Activated CD4-positive, alpha-beta T cell treated with anti-CD3 and anti-CD28 coated beads, Interleukin-2, amount 10 ng/mL, durations not matched to agents 7 days and 5 days (primary cell): ENCODE results near the gene ZKSCAN7. TPM values are rescaled to one million over a fixed set of nuclear protein-coding genes. Genes with fewer than 3 reads are reported as not detected.
"Not testable (repeated sequence)": the region's sequence is repeated elsewhere in the genome, so short reads cannot be mapped to it uniquely, and the experiment has no call there.

Source experiments
- CTCF ChIA-PET: fragments of 350-600 bp; sonication (Branson Sonifier 250); formaldehyde crosslinking; loops from one replicate; lab custom pipeline; 2021; ENCODE audit warnings: antibody characterized with exemption; lab: Charles Lee
- POLR2A ChIA-PET: fragments of 350-600 bp; sonication (Branson Sonifier 250); formaldehyde crosslinking; loops from one replicate; lab custom pipeline; 2021; ENCODE audit warnings: antibody characterized with exemption; lab: Charles Lee
- DNase-seq: peaks from one replicate; pipeline ENCODE4 v3.0.0-alpha.2; 2020
- H3K27ac Mint-ChIP-seq: one replicate; pipeline ENCODE4 v1.8.0; 2021; ENCODE audit warnings: mild to moderate bottlenecking, moderate library complexity, mixed read lengths
- H3K27me3 Mint-ChIP-seq: one replicate; pipeline ENCODE4 v1.8.0; 2021; ENCODE audit warnings: mixed read lengths
- H3K36me3 Mint-ChIP-seq: one replicate; pipeline ENCODE4 v1.8.0; 2021; ENCODE audit warnings: low read depth, mixed read lengths
- H3K4me1 Mint-ChIP-seq: one replicate; pipeline ENCODE4 v1.8.0; 2021; ENCODE audit warnings: mixed read lengths
- H3K4me3 Mint-ChIP-seq: one replicate; pipeline ENCODE4 v1.8.0; 2021; ENCODE audit warnings: mild to moderate bottlenecking, moderate library complexity, mixed read lengths
- H3K9me3 Mint-ChIP-seq: one replicate; pipeline ENCODE4 v1.8.0; 2021; ENCODE audit warnings: mixed read lengths
- total RNA-seq, 2 experiments: library from RNA; stranded (reverse); gene quantifications; one replicate each; pipeline ENCODE4 v1.2.3, GENCODE V29; 2021

Gene ZKSCAN7
- total RNA-seq, 2 experiments from 2014 or later = 0.50 to 0.56 TPM

DNA sequence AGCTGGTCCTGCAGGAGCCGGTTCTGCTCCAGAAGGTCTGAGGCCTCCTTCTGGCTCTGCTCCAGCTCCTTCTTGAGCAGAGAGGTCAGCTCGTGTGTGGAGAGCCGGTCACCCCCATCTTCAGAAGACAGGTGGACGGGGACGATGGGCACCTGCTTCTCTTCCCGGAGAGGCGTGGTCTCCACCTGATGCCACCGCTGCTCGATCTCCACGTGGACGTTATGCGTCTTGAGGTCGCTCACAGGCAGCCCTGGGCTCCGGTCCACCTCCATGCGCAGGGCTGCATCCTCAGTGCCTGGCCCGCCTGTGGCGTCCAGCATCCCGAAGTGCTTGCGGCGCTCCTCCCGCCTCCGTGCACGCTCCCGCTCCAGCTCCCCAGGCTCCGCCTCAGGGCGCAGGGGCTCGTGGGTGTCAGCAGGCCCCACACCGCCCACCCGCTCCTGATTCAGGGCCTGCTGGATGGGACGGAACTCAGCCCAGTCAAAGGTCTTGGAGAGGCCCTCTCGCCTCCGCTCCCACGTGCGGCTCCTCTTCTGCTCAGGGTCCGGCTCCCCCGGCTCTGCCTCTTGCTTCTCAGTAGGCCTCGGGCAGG lies 24.0 kb downstream of the ZKSCAN7 start:
- POLR2A ChIA-PET, H3K36me3 Mint-ChIP-seq, H3K4me3 Mint-ChIP-seq, H3K4me1 Mint-ChIP-seq, CTCF ChIA-PET, H3K27ac Mint-ChIP-seq, DNase-seq, H3K27me3 Mint-ChIP-seq: not testable (repeated sequence)
- H3K9me3 Mint-ChIP-seq = peaks cover 41% of the 10 kb centered on the region

DNA sequence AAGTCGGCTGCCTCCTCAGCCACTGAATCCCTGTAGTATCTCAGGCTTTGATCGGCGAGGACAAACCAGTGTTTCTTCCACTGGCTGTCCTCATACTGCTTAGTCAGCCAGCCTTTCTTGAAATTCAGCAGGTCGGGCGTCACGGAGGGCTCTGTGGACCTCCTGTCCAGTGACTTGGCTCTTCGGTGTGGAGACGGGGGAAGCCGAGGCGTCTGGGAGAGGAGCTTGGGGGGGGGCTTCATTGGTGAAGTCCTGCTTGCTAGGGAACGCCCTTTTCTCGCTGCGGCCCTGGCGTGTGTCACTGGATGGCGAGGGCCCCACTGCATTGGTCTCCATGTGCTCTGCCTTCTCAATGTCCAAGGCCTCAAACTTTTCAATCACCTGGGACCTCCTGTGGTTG lies 24.8 kb downstream of the ZKSCAN7 start:
- DNase-seq, POLR2A ChIA-PET, H3K4me1 Mint-ChIP-seq, H3K36me3 Mint-ChIP-seq, H3K4me3 Mint-ChIP-seq, CTCF ChIA-PET, H3K27ac Mint-ChIP-seq: not testable (repeated sequence)
- Mint-ChIP-seq H3K27me3 (peaks cover 11% of the 10 kb centered on the region), H3K9me3 (peaks cover 42% of the 10 kb centered on the region)

DNA sequence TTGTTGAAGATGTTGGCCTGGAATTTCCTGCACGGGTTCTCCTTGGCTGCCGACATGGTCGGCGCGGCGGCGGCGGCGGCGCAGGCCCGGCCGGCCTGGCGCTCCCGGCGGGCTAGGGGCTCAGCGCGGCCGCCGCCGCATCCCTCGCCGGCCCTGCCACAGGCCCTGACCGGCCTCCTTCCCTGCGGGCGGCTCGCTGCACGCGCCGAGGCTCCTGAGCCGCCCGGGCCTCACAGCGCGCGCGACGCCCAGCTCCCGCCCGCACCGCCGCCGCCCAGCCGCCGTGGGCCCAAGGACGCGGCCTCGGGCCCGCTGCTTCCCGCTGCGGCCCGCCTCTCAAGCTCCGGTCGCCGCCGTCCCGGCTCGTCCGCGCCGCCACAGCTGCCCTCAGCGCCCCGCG lies 26.0 kb downstream of the ZKSCAN7 start:
- H3K27ac Mint-ChIP-seq, H3K4me1 Mint-ChIP-seq, H3K4me3 Mint-ChIP-seq, DNase-seq, CTCF ChIA-PET, H3K36me3 Mint-ChIP-seq, POLR2A ChIA-PET: not testable (repeated sequence)
- H3K27me3 Mint-ChIP-seq = peaks cover 17% of the 10 kb centered on the region
- H3K9me3 Mint-ChIP-seq = peaks cover 39% of the 10 kb centered on the region

DNA sequence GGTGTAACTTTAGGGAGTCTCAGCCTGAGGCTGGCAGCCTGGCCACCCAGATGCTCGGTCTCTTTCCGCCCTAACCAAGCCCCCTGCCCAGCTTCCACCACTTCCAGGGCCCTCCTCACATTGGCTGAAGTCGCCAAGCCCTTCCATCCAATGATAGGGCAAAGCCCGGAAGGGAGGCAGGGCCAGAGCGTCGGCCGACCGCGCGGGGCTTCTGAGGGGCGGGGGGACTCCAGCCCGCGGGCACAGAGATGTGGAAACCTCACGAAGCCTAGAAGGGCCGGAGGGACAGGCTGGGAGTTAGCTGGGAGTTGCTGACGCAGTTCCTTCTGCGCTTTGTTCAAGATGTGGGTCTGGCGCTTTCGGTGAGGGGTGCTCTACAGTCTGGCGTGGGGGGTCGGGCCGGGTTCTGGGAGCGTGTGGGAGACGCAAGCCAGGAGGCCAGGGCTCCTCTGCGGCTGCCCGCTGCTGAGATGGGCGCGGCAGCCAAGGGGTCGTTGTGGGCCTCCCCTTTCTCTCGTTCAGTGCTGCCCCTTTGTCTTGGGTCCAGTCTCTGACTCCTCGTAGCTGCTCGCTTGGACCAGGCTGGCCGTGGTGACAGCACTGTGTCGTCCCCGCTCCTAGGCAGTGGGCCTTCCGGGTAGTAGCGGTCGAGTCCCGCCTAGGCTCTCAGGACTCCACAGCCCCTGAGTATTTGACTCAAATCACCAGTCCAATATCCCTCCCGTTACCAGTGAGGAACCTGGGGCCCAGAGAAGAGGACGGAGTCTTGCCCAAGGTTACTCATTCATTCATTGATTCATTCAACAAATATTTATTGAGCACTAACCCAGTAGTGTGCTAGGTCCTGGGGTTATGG lies 29.9 kb downstream of the ZKSCAN7 start, which contains the start of gene ZNF660:
TSS of gene ZNF660 (plus strand) at position 319 of the 856 bp plus-strand sequence. CDS start 9,230 bp downstream, outside the sequence.
- no peak within 1 kb of the TSS for H3K4me3 Mint-ChIP-seq
- peaks cover 17% of the 10 kb centered on the region for H3K27me3 Mint-ChIP-seq
- DNase-seq = no peak
- peaks cover 3% of the 10 kb centered on the region for H3K36me3 Mint-ChIP-seq
- POLR2A ChIA-PET = no interaction called here
- no peaks in the 10 kb centered on the region for H3K4me1 Mint-ChIP-seq
- no peak within 1 kb of the TSS for H3K27ac Mint-ChIP-seq
- peaks cover 34% of the 10 kb centered on the region for H3K9me3 Mint-ChIP-seq
- CTCF ChIA-PET = no interaction called here

DNA sequence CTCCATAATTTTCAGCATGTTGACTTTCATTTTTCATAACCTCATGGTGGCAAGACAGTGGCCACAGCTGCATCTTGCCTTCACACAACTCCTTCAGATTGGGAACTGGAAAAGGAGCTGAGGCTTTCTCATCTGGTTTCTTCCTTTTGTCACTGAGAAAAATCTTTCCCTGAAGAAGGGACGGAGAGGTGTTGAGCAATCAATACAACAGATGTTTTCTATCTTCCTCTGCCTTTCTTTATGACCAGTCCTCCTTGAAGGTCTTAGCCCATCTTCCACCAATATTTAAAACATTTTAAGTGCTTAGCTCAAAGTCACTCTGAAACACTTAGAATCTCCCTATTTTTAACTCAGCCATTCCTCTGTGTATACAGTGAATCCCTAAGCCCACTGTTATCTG lies 41.6 kb downstream of the ZKSCAN7 start:
- Mint-ChIP-seq H3K36me3 (no peaks in the 10 kb centered on the region), H3K27me3 (no peaks in the 10 kb centered on the region), H3K4me3 (no peak overlapping the region), H3K27ac (no peak overlapping the region), H3K9me3 (peaks cover 36% of the 10 kb centered on the region), H3K4me1 (no peaks in the 10 kb centered on the region)
- DNase-seq = no peak
- POLR2A ChIA-PET = no interaction called here
- CTCF ChIA-PET = no interaction called here

DNA sequence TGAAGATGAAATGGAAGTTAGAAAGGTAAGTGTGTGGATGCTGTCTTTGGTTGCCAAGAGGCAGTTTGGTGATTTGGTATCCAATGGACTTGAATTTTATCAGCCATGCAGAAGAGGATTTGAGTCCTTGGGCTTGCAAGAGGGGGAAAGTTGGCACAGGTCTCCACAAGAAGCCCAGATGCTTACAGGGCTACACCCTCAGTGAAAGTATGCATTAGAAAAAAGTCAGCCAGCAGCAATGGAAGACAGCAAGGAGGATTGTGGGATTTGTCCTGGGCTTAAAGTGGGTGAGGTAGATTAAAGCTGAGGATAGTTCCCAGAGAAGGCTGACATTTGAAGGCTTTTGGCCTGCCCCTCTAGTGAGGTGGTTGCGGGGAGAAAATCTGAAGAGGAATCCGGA lies 46.8 kb downstream of the ZKSCAN7 start:
- Mint-ChIP-seq H3K27me3 (no peaks in the 10 kb centered on the region), H3K4me3 (no peak overlapping the region), H3K9me3 (peaks cover 8% of the 10 kb centered on the region), H3K4me1 (no peaks in the 10 kb centered on the region), H3K36me3 (no peaks in the 10 kb centered on the region), H3K27ac (no peak overlapping the region)
- CTCF ChIA-PET = no interaction called here
- no peak for DNase-seq
- POLR2A ChIA-PET = no interaction called here

DNA sequence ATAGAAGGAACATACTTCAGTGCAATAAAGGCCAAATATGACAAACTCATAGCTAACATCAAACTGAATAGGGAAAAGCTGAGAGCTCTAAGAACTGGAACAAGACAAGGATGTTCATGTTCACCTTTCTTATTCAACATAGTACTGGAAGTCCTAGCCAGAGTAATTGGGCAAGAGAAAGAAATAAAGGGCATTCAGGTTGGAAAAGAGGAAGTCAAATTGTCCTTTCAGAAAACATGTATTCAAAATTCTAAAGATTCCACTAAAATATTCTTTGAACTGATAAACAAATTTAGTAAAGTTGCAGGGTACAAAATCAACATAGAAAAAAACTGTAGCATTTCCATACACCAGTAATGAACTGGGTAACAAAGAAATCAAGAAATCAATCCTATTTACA lies 57.7 kb downstream of the ZKSCAN7 start:
- CTCF ChIA-PET = no interaction called here
- no peaks in the 10 kb centered on the region for H3K27me3 Mint-ChIP-seq
- H3K4me3 Mint-ChIP-seq = no peak overlapping the region
- no peak overlapping the region for H3K27ac Mint-ChIP-seq
- DNase-seq = no peak
- H3K4me1 Mint-ChIP-seq = no peaks in the 10 kb centered on the region
- POLR2A ChIA-PET = no interaction called here
- no peaks in the 10 kb centered on the region for H3K36me3 Mint-ChIP-seq
- H3K9me3 Mint-ChIP-seq = peaks cover 9% of the 10 kb centered on the region

Other genes with a start within 250 kb of the ZKSCAN7 start
- gene TCAIM, start 216.4 kb upstream of the ZKSCAN7 start, total RNA-seq = 10 to 100 TPM; 16.4 to 19.9 TPM
- gene ZNF445, start 77.5 kb upstream of the ZKSCAN7 start, total RNA-seq = 10 to 100 TPM; 22.4 to 24.9 TPM
- under 1 TPM in 1 of 2 experiments, not detected in 1; 0.15 TPM for gene ZNF660, start 29.8 kb downstream of the ZKSCAN7 start, total RNA-seq
- 10 to 100 TPM; 13.2 to 14.8 TPM for gene ZNF197, start 69.8 kb downstream of the ZKSCAN7 start, total RNA-seq
- 1 to 10 TPM; 1.8 to 2.2 TPM for gene ZNF35, start 93.5 kb downstream of the ZKSCAN7 start, total RNA-seq
- 1 to 10 TPM; 1.4 to 1.7 TPM for gene ZNF502, start 157.5 kb downstream of the ZKSCAN7 start, total RNA-seq
- gene ZNF501, start 174.4 kb downstream of the ZKSCAN7 start, total RNA-seq = 1 to 10 TPM; 1.5 to 3.6 TPM
- 10 to 100 TPM; 35.0 to 56.6 TPM for gene KIAA1143, start 206.4 kb downstream of the ZKSCAN7 start, total RNA-seq
- gene KIF15, start 206.6 kb downstream of the ZKSCAN7 start, total RNA-seq = 10 to 100 TPM; 58.8 to 73.5 TPM